Measurements from ENCODE around the gene SYT15. TPM values are rescaled to one million over a fixed set of nuclear protein-coding genes. Genes with fewer than 3 reads are reported as not detected.
"Not testable (repeated sequence)": the region's sequence is repeated elsewhere in the genome, so short reads cannot be mapped to it uniquely, and the experiment has no call there.

The SYT15 gene
- under 1 TPM; 0.42 to 0.63 TPM for total RNA-seq

DNA sequence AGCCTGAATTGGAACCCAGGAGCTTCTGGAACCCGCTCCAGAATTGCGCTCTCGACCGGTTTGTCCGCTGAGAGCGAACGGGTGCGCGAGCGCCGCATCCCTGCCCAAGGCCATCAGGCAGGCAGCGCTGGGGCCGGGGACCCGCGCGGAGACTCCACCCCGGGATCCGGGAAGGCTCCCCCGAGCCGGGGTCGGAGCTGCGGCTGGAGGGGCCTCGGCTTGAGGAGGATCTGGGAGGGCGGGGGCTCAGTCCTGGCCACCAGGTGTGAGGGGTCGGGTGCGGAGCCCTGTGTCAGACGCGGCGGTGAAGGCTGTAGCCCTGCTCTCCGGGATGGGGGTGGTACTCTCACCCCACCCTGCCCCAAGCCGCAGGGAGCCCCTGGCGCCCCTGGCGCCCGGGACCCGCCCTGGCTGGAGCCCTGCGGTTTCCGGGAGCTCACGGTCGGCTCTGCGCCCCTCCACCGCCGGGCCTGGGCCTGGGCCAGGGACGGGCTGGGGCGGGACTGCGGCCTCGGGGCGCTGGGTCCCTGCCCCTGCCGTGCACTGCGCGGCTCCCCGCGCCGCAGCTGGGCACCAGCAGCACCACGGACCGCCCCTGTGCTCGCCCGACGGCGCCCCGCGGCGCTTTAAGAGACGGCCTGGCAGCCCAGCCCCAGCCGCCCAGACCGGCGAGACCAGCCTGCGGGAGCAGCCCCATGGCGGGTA is at the start of gene SYT15:
TSS of gene SYT15 (plus strand) at position 655 of the 705 bp plus-strand sequence. CDS start at position 696, 41 bp downstream.
- CTCF ChIA-PET, POLR2A ChIA-PET: not testable (repeated sequence)

DNA sequence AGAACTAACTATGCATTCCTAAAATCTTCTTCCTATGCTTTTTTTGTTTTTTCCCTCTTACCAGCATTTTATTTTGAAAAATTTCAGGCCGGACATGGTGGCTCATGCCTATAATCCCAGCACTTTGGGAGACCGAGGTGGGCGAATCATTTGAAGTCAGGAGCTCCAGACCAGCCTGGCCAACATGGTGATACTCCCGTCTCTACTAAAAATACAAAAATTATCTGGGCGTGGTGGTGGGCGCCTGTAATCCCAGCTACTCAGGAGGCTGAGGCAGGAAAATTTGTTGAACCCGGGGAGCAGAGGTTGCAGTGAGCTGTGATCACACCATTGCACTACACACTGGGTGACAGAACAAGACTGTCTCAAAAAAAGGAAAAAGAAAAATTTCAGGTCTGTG is 49.2 kb upstream of the SYT15 start:
- CTCF ChIA-PET: interaction anchor here (1.0 kb wide), 1 partner anchor 9 kb away, joined by 3 read pairs; no protein-coding TSS in a partner anchor
- POLR2A ChIA-PET: not testable (repeated sequence)

DNA sequence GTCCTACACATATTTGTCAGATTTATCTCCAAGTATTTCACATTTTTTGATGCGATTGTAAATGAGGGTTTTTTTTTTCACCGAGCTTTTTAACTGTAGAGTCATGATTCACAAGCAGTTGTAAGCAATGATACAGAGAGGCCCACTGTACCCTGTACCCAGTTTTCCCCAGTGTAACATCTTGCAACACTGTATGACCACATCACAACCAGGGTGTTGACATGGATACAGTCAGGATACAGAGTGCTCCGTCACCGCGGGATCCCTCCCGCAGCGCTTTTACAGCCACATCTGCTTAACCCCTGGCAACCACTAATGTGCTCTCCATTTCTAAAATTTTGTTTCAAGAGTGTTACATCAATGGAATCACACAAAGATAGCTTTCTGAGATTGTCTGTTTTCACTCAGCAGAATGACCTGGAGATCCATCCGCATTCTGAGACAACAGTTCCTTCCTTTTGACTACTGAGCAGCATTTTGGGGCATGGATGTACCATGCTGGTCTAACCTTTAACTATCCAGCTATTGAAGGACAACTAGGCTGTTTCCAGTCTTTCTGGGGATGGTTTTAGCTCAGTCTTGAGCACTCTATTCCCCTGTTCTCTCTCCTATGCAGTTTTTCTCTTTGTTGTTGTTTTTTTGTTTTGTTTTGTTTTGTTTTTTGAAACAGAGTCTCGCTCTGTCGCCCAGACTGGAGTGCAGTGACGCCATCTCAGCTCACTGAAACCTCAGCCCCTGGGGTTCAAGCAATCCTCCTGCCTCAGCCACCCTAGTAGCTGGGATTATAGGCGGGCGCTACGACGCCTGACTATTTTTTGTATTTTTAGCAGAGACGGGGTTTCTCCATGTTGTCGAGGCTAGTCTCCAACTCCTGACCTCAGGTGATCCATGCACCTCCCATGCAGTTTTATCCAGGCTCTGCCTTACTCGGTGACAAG is 48.4 kb upstream of the SYT15 start:
- ChIA-PET CTCF (interaction anchor here (1.0 to 1.5 kb wide), 3 partner anchors 8 to 302 kb away, joined by 3 read pairs; no protein-coding TSS in a partner anchor), POLR2A (no interaction called here)

DNA sequence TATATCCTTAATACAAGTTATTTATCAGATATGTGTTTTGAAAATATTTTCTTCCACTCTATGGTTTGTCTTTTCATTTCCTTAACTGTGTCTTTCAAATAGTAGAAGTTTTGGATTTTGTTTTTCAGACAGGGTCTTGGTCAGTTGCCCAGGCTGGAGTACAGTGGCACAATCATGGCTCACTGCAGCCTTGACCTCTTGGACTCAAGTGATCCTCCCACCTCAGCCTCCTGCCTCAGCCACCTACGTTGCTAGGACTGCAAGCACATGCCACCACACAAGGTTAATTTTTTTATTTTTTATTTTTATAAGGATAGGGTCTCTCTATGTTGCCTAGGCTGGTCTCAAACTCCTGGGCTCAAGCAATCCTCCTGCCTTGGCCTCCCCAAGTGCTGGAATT is 46.7 kb upstream of the SYT15 start:
- POLR2A ChIA-PET, CTCF ChIA-PET: not testable (repeated sequence)

DNA sequence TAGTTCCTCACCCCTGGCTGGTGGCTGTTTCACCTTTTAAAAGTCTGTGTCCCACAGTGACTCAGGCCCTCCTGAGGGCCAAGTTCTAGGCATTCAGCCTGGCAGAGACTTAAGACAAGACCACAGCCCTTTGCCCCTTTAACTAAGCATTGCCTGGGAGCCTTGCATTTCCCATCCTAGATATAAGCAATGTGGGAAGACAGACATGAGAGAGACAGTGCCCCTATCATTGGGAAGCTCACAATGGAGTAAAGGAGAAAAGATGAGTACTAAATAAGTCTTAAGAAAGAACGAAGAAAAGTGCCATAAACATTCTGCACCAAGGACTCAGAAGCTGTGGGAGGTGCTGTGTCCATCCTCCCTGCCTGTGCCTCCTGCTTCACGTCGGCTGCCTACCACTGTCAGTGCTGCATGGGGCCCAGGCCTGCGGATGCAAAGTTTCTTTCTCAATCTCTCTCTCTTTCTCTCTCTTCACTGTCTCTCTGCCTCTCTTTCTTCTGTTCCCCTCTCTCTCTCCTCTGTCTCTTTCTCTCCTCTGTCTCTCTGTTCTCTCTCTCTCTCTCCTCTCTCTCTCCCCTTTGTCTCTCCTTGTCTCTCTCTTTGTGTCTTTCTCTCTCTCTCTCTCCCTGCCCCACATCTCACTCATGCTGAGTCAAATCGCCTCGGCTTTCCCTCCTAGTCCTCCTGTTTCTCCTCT is 44.0 kb upstream of the SYT15 start:
- POLR2A ChIA-PET: no interaction called here

DNA sequence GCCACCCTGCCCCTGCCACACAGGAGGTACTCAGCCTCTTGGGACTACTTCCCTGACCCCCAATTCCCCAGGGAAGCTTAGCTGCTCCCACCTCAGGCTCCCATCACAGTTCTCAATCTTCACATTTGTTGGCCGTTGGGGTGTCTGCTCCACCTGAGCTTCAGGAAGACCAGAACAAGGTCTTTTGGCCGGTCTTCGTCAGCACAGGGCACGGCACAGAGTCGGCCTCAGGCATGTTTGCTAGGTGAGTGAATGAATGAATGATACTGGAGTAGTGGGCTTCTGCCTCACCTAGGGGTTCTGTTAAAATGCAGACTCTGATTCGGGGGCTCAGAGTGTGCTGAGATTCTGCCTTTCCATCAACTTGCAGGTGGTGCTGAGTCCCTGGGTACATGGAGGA is 42.8 kb upstream of the SYT15 start:
- POLR2A ChIA-PET: no interaction called here
- CTCF ChIA-PET: no interaction called here

More for the DNA sequence above, 44.0 kb upstream of the SYT15 start:
- CTCF ChIA-PET: no interaction called here

DNA sequence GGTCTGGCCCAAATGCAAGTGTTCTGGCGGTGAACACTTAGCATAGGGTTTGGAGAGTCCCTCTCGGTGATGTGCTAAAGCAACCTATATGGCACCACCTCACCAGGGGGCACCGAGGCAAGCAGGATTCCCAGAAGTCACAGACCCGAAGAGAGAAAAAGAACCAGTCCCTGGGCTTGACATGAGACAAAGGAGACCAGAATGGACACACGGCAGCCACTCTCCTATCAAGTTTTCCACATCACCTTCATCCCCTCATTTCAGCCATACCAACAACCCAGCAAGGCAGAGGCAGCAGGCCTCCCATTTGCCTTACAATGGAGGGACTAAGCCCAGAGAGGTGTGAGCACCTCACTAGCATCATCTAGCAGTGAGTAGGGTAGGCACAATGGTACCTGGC is 42.1 kb upstream of the SYT15 start:
- POLR2A ChIA-PET: no interaction called here
- CTCF ChIA-PET: no interaction called here

DNA sequence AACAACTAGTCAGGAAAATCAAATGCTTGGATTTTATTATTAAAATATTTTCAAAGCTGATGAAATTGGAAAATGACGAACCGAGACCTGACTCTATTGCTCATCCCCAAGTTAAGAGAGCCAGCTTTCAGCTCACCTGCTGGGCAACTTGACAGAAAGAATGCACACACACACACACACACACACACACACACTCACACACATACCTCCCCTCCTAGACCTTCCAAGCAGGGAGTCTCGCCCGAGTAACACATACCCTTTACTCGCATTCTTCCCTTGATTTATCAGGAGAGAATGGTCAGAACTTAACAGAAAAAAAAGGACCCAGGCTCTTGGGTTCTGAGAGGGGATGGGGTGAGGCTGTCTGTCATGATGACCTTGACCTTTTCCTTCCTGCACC is 41.6 kb upstream of the SYT15 start:
- CTCF ChIA-PET: no interaction called here
- POLR2A ChIA-PET: no interaction called here

DNA sequence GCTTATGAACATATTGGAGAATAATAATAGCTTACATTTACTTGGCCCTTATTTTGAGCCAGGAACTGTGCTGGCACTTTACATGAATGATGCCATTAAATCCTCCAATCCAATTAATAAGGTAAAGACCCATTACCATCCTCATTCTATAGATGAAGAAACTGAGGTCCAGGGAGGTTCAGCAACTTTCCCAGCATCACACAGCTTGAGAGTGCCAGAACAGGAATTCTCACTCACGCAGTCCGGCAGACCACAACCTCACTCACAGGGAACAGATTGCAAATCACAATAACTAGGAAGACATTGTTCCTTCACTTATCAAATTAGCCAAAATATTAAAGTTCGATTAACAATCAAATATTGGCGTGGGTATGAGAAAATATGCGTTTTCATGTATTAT is 40.8 kb upstream of the SYT15 start:
- ChIA-PET POLR2A (no interaction called here), CTCF (interaction anchor here (1.2 kb wide), 1 partner anchor 8 kb away, joined by 3 read pairs; no protein-coding TSS in a partner anchor)

DNA sequence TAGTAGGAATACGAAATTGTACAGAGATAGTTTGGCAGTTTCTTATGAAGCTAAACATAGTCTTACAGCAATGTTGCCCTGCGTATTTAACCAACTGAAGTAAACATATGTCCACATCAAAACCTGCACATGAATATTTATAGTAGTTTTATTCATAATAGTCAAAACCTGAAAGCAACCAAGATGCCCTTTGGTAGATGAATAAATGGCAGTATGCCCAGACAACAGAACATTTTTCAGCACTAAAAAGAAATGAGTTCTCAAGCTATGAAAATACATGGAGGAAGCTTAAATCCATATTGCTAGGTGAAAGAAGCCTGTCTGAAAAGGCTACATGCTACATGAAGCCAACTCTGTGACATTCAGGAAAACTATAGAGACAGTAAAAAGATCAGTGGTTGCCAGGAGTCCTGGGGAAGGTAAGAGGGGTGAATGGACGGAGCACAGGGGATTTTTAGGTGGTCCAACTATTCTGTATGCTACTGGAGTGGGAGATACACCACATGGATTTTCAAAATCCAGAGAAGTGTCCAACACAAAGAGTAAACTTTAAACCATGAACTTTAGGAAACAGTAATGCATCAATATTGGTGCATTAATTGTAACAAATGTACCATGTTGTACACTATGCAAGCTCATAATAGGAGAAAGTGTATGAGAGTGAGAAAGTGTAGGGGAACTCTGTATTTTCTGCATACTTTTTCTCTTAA is 40.1 kb upstream of the SYT15 start:
- ChIA-PET POLR2A (no interaction called here), CTCF (interaction anchor here (1.2 kb wide), 1 partner anchor 9 kb away, joined by 3 read pairs; no protein-coding TSS in a partner anchor)

DNA sequence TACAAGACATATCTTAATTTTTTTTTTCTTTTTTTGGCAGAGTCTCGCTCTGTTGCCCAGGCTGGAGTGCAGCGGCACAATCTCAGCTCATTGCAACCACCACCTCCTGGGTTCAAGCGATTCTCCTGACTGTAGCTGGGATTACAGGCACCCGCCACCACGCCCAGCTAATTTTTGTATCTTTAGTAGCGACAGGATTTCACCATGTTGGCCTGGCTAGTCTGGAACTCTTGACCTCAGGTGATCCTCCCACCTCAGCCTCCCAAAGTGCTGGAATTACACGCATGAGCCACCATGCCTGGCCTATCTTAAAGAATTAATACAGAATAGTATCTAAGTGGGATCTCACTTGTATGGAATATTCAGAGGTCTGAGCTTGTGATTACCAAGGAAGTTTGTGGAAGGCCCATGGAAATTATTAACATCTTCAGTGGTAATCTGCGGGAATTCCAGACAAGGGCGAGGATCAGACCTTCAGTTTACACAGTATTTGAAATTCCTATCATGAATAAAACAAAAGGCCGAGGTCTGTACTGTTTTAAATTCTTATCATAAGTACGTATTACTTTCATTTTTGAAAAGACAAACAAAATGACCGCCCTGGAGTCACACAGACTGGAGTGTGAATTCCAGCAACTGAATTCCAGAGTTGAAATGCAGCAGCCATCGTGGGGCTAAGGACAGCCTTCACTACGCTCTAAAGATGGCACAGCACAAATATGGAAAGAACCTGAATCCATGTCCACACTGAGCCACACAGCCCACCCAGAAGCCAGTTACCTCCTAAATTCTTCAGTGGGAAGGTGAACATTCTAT is 39.1 kb upstream of the SYT15 start:
- CTCF ChIA-PET: no interaction called here
- POLR2A ChIA-PET: no interaction called here

DNA sequence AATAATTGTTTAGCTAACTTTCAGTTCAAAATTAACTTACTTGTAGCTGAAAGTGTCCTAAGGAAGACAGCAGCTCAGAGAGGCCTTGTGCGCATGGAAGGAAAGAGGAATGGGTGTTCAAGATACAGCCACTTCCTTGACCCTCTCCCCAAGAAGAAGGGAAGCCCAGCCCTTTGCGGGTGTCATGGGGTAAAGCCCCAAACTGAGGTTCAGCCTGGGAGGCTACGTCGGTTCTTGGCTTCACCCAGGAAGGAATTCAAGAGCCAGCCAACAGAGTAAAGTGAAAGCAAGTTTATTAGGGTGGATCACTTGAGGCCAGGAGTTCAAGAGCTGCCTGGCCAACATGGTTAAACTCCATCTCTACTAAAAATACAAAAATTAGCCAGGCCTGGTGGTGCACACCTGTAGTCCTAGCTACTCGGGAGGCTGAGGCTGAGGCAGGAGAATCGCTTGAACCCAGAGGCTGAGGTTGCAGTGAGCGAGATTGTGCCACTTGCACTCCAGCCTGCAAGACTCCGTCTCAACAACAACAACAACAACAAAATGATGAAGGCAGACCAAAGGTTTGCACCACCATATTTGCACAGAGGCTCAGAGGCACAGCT is 38.4 kb upstream of the SYT15 start:
- ChIA-PET POLR2A (no interaction called here), CTCF (no interaction called here)

DNA sequence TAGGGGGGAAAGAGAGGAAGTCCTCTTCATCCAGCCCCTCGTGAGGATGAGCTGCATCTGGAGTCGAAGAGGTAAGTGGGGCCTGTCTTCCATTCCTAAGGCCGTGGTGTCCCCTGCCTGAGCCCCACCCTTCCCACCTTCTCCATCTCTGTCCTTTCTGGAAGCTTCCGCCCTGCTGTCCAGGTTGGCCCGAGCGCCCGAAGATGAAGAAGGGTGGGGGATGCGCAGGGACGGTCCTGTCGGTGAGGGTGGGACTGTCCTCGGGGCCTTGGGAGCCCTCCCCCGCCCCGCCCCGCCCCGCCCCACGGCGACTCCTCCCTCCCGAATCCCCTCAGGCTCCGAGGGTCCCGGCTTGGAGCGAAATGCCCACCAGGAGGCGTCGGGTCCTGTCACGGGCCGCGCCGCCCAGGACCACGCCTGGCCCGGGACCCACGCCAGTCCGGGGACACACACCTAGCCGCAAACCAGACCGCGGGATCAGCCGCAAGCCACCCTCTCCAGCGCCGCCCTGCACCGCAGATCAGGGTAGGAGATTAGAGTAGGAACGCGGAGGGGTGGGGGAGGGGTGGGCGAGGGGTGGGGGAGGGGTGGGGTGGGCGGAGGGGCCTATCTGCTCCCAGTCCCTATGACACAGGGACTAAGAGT is 37.8 kb upstream of the SYT15 start:
- CTCF ChIA-PET: no interaction called here
- POLR2A ChIA-PET: no interaction called here

DNA sequence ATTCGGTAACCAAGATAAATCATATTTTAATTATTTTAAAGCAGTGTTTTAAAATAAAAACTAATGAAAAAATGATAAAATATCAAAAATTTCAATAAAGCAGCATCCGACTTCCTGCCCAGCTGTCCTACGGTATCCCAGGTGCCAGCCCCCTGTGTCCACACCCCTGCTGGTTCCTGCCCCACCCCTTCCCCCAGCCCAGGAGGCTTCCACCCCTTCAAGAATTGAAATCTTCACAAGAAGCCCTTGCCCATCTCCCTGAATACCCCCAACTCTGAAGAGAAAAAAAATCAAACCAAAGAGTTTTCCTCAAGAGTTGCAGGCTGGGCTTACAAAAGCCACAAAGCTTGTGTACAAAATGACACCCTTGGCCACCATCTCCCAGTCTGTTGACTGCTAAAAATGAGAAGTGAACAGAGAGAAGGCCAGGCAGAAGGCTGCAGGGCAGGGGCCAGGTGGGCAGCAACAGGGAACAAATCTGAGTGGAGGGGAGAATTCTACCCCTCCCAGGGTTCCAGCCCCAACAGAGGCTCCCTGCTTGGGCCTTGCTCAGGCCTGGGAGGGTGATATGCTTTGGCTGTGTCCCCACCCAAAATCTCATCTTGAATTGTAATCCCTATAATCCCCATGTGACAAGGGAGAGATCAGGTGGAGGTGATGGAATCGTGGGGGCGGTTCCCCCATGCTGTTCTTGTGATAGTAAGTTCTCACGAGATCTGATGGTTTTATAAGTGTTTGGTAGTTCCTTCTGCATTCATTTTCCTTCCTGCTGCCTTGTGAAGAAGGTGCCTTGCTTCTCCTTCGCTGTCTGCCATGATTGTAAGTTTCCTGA is 37.0 kb upstream of the SYT15 start:
- ChIA-PET POLR2A (no interaction called here), CTCF (no interaction called here)

DNA sequence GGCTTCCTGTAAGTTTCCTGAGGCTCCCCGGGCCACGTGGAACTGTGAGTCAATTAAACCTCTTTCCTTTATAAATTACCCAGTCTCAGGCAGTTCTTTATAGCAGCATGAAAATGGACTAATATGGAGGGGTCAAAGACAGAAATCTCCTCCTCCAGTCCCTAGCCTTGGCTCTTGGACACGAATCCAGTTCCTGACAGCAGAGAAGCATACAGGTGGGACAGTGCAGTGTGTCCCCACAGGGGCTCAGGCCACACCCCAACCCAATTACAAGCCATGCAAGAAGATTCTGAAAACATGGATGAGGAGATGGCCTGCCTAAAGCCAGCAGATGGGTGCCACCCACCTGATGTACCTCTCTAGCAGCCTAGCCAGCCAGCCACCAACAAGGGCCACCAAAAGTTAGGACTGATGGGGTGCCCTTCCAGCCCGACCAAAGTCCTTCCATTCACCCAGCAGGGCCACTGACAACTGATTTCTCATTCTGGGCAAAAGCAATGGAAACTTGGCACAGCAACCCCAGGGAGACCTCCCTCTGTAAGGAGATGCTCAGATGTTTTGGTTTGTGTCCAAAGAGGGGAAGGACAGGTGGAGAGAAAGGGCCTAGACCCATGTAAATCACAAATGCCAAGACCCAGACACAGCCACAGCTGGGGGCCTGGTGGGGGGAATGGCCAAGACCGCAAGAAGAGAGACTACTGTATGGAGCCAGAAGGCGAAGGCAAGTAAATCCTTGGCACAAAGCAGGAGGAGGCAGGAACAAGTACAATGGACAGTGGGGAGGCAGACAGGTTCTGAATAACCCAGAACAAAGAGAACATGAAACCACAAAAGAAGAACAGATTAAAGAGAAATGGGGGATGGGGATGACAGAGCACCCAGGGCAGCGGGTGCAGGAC is 36.1 kb upstream of the SYT15 start:
- CTCF ChIA-PET: interaction anchor here (1.0 kb wide), 1 partner anchor 19 kb away, joined by 3 read pairs; no protein-coding TSS in a partner anchor
- POLR2A ChIA-PET: no interaction called here

Data from activated CD8-positive, alpha-beta memory T cell treated with anti-CD3 and anti-CD28 coated beads for 36 hours (primary cell).